ENCODE data around the gene CLCA4.

DNA sequence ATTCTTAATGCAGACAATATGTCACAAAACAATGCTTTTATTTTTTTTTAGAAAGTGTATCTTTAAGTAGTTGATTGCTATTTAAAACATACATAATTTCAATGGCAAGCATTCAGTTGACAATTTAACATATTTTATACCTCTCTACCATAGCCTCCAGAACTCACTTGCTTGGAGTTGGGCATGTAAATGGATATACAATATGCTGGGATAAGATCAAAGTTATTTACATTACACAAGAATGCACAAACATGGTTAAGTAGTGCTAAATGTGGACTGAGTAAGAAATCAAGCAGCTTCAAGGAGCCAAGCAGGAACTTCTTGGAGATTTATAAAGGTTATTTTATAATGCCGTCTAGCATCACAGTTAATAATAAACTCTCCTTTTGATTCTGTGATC is 17.0 kb downstream of the CLCA4 start:
- TF ChIP-seq POLR2AphosphoS5 (IDR thresholded peaks at IDR 0.05; ENCODE audit: low read depth, low read length), result no peak
- no peak for TF ChIP-seq TAF1 (IDR thresholded peaks at IDR 0.05; ENCODE audit: low read depth, low read length)
- no peak for TF ChIP-seq POLR2A (IDR thresholded peaks at IDR 0.05; ENCODE audit: low read depth, low read length)
